AG08395 (cell line): Measurements from ENCODE around the gene DUSP23.

ENCODE experiments used
- DNase-seq: peaks from one replicate; pipeline ENCODE4 v3.0.0; 2012; ENCODE audit warnings: mixed read lengths, low spot score

Gene DUSP23

DNA sequence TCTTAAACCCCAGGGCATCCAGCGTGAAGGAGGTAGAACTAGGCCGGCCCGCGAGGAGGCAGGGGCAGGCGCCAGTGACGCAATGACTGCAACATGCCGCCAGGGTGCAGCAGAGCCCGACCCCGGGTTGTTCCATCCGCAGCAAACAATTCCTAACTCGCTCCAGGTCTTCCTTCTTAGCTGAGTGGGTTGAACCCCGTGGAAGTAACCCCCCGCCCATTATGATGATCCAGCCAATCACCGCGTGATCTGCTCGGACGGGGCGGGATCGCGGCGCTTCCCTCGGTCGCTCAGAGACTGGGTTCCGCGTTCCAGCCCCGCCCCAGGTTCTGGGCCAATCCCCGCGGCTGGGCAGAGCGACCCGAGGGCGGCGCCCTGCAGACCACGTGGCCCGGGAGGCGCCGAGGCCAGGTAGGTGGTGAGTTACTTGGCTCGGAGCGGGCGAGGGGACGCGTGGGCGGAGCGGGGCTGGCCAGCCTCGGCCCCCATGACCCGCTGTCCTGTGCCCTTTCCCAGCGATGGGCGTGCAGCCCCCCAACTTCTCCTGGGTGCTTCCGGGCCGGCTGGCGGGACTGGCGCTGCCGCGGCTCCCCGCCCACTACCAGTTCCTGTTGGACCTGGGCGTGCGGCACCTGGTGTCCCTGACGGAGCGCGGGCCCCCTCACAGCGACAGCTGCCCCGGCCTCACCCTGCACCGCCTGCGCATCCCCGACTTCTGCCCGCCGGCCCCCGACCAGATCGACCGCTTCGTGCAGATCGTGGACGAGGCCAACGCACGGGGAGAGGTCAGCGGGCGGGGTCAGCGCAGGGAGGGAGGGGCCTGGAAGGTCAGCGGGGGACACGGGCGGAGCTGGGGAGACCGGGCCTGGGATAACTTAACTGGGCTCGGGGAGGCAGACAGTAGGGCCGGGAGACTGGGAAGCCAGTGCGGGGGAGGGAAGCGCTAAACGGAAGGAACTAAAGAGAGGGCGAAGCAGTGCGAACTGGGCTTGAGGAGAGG, at the start of gene DUSP23:
TSS of gene DUSP23 (plus strand) at position 380 of the 1,000 bp plus-strand sequence. CDS start at position 519, 139 bp downstream.
- DNase-seq = peak; percentile 99

DNA sequence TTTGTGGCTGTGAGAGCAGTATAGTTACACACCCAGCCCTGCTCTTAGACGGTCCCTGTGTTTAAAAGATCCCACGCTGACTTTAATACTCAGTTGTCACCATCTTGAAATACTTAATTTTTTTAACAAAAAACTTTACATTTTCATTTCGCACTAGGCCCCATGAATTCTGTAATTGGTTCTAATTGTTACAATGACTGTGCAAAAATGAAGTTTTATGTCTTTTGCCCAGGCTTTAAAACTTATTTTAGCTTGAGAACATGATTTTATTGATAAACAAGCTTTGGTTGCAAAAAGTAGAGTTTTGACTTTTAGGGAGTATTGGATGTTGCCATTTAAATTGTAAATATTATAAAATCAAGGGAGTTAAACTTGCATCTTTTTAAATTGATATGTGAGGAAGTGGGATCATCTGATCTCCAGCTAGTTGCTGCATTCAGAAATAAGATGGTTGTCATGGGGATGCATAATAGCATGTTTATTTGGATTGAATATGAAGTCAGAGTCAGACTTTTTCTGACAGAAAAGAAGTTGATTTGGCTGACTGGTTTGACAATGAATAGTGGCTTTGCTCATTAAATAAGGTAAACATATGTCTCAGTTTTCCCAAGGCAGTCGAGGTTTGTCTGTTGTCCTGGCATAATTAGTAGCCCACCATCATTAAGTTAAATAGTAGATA, 43.4 kb upstream of the DUSP23 start:
- no peak for DNase-seq

DNA sequence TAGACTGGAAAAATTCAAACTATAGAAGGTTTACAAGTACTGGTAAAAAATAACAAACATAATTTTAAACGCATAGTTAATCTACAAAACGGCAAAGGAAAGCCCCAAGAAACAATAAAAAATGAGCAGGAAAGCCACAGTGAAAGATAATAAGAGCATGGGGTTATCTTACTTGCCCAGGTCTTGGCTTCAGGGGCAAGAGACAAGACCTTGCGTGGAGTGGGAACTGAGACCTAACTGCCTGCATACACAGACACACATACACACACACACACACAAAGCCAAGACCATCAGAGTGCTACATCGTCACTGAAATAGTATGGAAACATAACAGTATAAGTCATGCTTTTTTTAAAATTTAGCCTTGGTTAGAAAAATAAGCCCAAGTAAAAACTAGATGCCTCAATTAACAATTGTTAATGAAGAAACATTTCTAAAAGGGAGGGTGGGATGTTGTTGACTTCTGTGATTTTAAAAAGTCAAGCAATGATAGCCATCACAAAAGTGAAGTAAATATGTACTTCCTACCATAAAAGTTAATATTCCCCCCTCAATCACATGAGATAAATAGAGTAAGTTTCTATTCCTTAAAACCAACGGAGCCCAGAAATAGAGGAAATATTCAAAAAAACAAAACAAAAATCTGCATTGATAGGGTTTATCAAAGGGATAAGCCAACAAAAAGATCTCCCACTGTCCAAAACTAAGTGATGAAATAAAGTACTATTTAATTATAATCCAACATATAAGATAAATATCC, 36.9 kb upstream of the DUSP23 start:
- DNase-seq = no peak

GRCh38 chr1:159746666-159747065, 34.1 kb upstream of the DUSP23 start:
- DNase-seq = no peak

DNA sequence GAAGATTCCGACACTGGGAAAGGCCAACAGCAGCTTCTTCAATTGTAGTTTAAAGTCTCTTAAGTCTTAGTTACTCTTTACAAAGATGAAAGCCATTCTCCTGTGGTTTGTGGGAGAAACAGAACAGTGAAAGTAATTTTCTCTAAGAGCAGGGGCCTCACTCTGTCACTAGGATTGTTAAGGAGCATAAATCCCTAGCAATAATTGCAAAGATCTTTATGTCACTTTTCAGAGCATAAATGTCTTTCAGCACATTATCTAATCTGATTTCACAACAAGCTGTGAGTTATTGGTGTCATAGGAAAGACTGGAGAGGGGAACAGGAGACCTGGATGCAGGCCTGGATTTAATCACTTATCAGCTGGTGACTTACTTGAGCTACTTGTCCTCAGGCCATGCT, 32.4 kb upstream of the DUSP23 start:
- DNase-seq = no peak

GRCh38 chr1:159749630-159750029, 31.1 kb upstream of the DUSP23 start:
- no peak for DNase-seq

DNA sequence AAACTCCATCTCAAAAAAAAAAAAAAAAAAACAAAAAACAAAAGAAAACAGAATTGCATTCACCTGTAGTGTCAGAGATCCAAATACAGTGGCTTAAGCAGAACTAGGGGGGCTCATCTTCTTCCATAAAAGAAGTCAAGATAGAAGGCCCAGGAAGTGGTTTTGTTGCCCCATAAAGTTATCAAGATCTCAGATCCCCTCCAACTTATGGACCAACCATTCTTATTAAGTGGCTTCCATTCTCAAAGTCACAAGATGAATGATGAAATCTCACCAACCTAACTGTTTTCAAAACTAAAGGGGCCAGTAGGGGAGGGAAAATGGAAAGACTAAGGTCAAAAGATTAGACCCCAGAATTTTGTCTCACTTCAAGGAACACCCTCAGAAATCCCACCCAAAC, 30.1 kb upstream of the DUSP23 start:
- DNase-seq = no peak

- no peak for DNase-seq
Observed at GRCh38 chr1:159751031-159751430, 29.7 kb upstream of the DUSP23 start.

GRCh38 chr1:159752135-159752580, 28.6 kb upstream of the DUSP23 start:
- DNase-seq = peak; percentile 36

DNA sequence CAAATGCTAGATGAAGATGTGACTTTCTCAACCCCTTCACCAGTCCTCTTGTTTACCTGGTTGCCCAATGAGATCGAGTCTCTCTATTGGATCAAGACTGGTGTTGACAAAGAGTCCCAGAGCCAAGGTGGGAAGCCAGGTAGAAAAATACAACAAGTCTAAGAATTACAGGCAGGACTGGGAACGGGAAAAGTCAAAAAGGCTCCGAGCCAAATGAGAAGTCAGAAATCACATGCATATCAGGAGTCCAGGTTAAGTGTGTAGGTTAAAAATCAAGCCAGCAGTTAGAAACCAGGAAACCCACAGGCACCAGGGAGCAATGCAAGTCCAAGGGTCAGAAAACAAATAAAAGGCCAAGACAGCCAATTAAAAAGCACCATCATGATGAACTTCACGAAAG, 27.4 kb upstream of the DUSP23 start:
- DNase-seq = no peak

DNA sequence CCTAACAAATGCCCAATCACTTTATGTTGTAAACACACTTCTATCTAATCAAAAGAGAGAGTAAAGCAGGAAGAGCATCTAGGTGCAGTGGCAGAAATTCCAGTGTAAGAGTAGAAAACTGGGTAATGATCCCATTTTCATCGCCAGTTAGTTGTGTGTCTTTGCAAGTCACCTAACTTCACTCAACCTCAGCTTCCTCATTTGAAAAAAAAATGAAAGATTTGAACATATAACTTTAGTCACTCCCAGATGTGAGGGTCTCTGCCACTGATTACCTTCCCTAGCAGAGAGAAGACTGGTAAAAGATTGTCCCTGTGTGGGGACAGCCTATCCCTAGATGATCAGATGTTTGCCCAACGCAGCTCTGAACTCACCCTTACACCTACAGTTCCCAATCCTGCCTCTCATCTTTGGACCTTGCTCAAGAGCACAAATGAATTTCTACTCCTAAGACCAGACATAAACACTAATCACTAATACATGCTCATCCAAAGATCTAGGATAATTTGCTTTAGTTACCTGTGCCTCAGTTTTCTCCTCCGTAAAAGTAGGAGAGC, 25.2 kb upstream of the DUSP23 start:
- no peak for DNase-seq

- DNase-seq = peak; percentile 2
Observed at GRCh38 chr1:159756397-159756796, 24.4 kb upstream of the DUSP23 start.

DNA sequence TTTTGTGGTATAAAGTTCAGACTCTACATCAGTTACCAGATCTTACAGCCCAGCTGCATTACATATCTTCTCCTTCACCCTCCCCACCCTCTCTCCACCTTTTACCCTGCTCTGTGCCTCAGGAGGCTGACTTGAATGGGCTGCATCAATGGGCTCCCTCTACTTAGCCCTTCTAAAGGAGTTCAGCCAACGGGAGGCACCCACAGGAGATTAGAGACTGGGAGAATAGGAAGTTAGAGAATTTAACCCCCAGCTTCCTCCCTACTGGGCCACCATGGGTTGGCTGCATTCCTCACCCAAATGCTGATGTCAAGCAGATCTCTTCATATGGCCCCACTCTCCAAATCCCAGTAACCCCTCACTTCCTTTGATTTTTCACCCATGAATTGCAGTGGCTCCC, 17.1 kb upstream of the DUSP23 start:
- no peak for DNase-seq

DNA sequence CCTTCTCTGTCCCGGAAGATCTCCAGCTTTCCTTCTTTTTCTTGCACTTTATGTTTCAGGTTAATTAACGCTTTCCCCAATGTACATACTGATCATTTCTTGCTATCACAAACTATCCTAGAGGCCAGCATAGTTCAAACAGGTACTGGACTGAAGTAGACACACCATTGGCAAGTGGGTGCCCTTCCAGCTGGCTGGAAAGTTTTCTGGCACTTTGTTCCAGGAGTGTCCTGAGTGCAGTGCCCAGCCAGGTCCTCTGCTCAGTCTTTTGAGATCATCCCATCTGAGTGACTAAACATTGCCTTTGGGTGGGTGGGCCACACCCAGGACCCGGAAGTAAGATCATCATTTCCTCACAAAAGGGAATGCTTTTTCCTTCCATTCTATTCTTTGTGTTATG, 15.0 kb upstream of the DUSP23 start:
- no peak for DNase-seq

DNA sequence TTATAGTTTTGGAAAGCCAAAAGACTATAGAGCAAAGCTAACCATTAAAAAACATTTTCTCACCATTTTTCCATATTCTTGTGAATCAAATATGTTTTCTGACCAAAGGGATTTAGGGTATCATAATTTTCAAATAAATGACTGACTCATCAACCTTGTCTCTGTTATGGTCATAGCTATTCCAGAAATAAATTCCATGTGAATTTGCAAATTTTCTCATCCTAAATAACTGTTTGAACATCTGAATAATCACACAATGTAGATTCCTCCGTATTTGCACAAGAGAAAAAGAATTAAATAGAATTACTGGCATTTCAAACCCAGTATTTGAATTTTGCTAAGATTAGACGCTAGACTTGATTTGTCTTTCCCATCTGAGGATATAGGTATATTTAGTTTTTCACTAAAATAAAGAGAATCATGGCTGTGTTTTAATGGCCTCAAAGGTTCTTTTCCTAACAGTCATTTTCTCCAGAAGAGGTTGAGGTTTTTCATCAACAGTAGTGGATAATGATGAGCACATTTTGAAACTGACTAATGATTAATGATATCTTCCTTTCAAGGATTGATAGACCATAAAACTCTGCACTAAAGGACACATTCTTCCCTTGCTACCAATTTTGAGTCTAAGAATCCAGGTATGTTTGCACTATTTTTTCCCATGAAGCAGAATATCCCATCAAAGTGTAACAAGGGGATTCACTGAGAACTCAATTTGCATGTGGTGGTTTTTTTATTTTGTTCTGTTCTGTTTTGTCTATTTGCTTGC, 9.5 kb upstream of the DUSP23 start:
- no peak for DNase-seq

- no peak for DNase-seq
Observed at GRCh38 chr1:159774465-159774864, 6.3 kb upstream of the DUSP23 start.

GRCh38 chr1:159775716-159776115, 5.0 kb upstream of the DUSP23 start:
- DNase-seq = no peak

DNA sequence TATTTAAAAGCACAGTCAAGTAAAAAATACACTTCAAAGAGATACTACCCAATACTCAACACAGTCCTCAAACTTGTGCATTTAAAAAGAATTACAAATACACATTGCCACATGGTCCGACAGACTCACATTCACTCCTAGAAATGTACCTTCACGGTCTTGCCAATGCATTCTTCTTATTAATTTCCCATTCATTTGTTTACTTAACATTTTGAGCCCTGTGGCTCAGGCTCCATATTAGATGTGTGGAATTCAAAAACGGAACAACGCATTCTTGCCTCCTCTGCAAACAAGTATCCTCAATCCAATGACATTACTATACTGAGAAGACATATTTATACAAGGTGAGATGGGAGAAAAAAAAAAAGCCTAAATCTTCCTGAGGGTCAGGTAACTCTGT, 2.5 kb upstream of the DUSP23 start:
- no peak for DNase-seq

GRCh38 chr1:159779403-159779851, 1.3 kb upstream of the DUSP23 start:
- DNase-seq = no peak

- DNase-seq = no peak
Observed at GRCh38 chr1:159781992-159782391, 1.2 kb downstream of the DUSP23 start.

DNA sequence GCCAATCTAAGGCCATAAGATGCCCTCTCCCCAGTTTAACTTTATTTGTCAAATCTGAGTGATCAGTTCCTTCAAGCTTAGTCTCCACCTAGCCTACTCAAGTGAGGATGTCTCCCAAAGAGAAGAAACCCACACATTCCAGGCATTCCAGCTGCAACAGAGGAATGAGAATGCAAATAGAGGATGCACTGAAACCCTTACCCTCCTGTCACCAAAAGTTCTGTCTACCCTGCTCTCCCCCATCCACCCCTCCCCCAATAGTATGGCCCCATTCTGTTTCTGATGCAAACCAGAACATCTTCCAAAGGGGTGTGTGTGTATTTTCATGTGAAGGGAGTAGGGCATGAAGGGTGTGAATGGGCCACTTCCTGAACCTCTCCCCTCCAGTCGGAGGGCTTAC, 3.0 kb downstream of the DUSP23 start:
- no peak for DNase-seq
